GM12878 (cell line): Measurements from ENCODE around the gene DYDC2. TPM values are rescaled to one million over a fixed set of nuclear protein-coding genes. Genes with fewer than 3 reads are reported as not detected.

Source experiments
- ATAC-seq: fragments of 200-7000 bp; cut with Tn5 transposase; 3 replicates; pipeline ENCODE4 v1.9.1; 2020; ENCODE audit warnings: mild to moderate bottlenecking, moderate library complexity
- BruUV-seq: library from RNA; stranded (reverse); fragments of 400-500 nt; replicated peaks from 2 replicates; lab custom pipeline; 2021; lab: Mats Ljungman, UMichigan
- CTCF ChIA-PET: fragments of 300-600 bp; sonication (Branson Sonifier 250); formaldehyde crosslinking; extraction: SDS; loops from one replicate; lab custom pipeline; 2021; ENCODE audit warnings: inconsistent platforms; lab: Yijun Ruan, JAX
- POLR2A ChIA-PET: fragments of 350-600 bp; formaldehyde crosslinking; extraction: SDS; loops from one replicate; lab custom pipeline; 2021; ENCODE audit warnings: inconsistent platforms; lab: Charles Lee
- RAD21 ChIA-PET: fragments of 300-600 bp; sonication (Branson Sonifier 250); formaldehyde crosslinking; loops from one replicate; lab custom pipeline; 2023; ENCODE audit warnings: antibody characterized with exemption; ENCODE audit not compliant: unreplicated experiment; lab: Charles Lee
- SMC1A ChIA-PET: fragments of 300-600 bp; sonication (Branson Sonifier 250); formaldehyde crosslinking; loops from one replicate; lab custom pipeline; 2023; ENCODE audit not compliant: unreplicated experiment, uncharacterized antibody; lab: Charles Lee
- DNase-seq: peaks from one replicate; pipeline ENCODE4 v3.0.0-alpha.2; 2011; ENCODE audit warnings: low read depth, low spot score
- FAIRE-seq: peaks from 3 replicates; lab custom pipeline; 2011; peaks lifted over from hg19 to GRCh38; lab: Jason Lieb, UNC
- H2AFZ ChIP-seq: 2 replicates; pipeline ENCODE4 v1.6.0; 2011; ENCODE audit warnings: low read depth, low read length, control low read depth; ENCODE audit not compliant: control insufficient read depth
- H3K27ac ChIP-seq: 2 replicates; pipeline ENCODE4 v1.5.1; 2011; ENCODE audit warnings: control low read depth; ENCODE audit not compliant: control insufficient read depth, insufficient read depth
- H3K27me3 ChIP-seq, 2 experiments: replicated peaks in 1 of 2; 2 replicates each; pipeline versions ENCODE4 v1.6.0 to v1.6.1; 2011; ENCODE audit warnings: low read length in 1 of 2; ENCODE audit not compliant: control insufficient read depth in 2 of 2, insufficient read depth in 2 of 2
- H3K36me3 ChIP-seq, 2 experiments: 2 replicates each; pipeline ENCODE4 v1.5.1; 2011; ENCODE audit warnings: low read length in 1 of 2; ENCODE audit not compliant: control insufficient read depth in 2 of 2, insufficient read depth in 2 of 2
- H3K4me1 ChIP-seq: 2 replicates; pipeline ENCODE4 v1.6.1; 2011; ENCODE audit warnings: mild to moderate bottlenecking, low read length, moderate library complexity, mixed read lengths; ENCODE audit not compliant: control insufficient read depth, insufficient read depth
- H3K4me2 ChIP-seq: 2 replicates; pipeline ENCODE4 v1.6.0; 2011; ENCODE audit warnings: control low read depth; ENCODE audit not compliant: control insufficient read depth, insufficient read depth
- H3K4me3 ChIP-seq: fragments of 200-600 bp; sonication (generic); 2 replicates; pipeline ENCODE4 v1.5.1; 2016
- H3K79me2 ChIP-seq: 2 replicates; pipeline ENCODE4 v1.6.0; 2011; ENCODE audit warnings: low read length; ENCODE audit not compliant: control insufficient read depth, insufficient read depth
- H3K9ac ChIP-seq: 2 replicates; pipeline ENCODE4 v1.8.0; 2011; ENCODE audit warnings: low read length, control low read depth, mixed read lengths; ENCODE audit not compliant: control insufficient read depth, insufficient read depth
- H3K9me3 ChIP-seq: replicated peaks from 3 replicates; pipeline ENCODE4 v1.5.1; 2011; ENCODE audit warnings: mild to moderate bottlenecking, low read length; ENCODE audit not compliant: control insufficient read depth, insufficient read depth
- H4K20me1 ChIP-seq: 2 replicates; pipeline ENCODE4 v1.6.0; 2011; ENCODE audit not compliant: control insufficient read depth, insufficient read depth
- ATF2 ChIP-seq: IDR thresholded peaks from 2 replicates; pipeline ENCODE4 v1.6.1; 2012; ENCODE audit warnings: low read length, inconsistent platforms
- ATF3 ChIP-seq: IDR thresholded peaks from 2 replicates; pipeline ENCODE4 v1.6.1; 2011; ENCODE audit warnings: low read depth, mild to moderate bottlenecking, low read length, moderate library complexity, borderline replicate concordance; ENCODE audit errors: extremely low read depth
- ESRRA ChIP-seq: IDR thresholded peaks from 2 replicates; pipeline ENCODE4 v1.6.1; 2012; ENCODE audit warnings: mild to moderate bottlenecking, low read length, improper control_type of control experiment
- FOXK2 ChIP-seq: fragments of 450-650 bp; IDR thresholded peaks from 2 replicates; pipeline ENCODE4 v1.6.1; 2017; ENCODE audit warnings: mild to moderate bottlenecking, moderate library complexity
- JUNB ChIP-seq: IDR thresholded peaks from 2 replicates; pipeline ENCODE4 v1.6.1; 2016; ENCODE audit warnings: antibody characterized with exemption, mild to moderate bottlenecking
- MEF2A ChIP-seq: IDR thresholded peaks from 2 replicates; pipeline ENCODE4 v1.6.1; 2011; ENCODE audit warnings: low read depth, mild to moderate bottlenecking, low read length, moderate library complexity; ENCODE audit not compliant: insufficient read depth
- MYB ChIP-seq: fragments of 150-350 bp; IDR thresholded peaks from 2 replicates; pipeline ENCODE4 v1.6.1; 2014; ENCODE audit warnings: mild to moderate bottlenecking, low read depth, low read length, borderline replicate concordance
- NFYA ChIP-seq: IDR thresholded peaks from 2 replicates; pipeline ENCODE4 v1.6.1; 2011; ENCODE audit warnings: low read depth, mild to moderate bottlenecking, low read length, improper control_type of control experiment, borderline replicate concordance
- NRF1 ChIP-seq: conservative IDR thresholded peaks from 2 replicates; pipeline ENCODE4 v1.6.1; 2011; ENCODE audit warnings: mild to moderate bottlenecking, low read depth, low read length, improper control_type of control experiment
- RBBP5 ChIP-seq: fragments of 200-600 bp; sonication (generic); conservative IDR thresholded peaks from 2 replicates; pipeline ENCODE4 v1.6.1; 2016
- SMARCA5 ChIP-seq: fragments of 450-650 bp; IDR thresholded peaks from 2 replicates; pipeline ENCODE4 v1.6.1; 2017; ENCODE audit warnings: mild to moderate bottlenecking
- YBX1 ChIP-seq: fragments of 450-650 bp; IDR thresholded peaks from 2 replicates; pipeline ENCODE4 v1.6.1; 2016; ENCODE audit warnings: antibody characterized with exemption
- ZBTB11 ChIP-seq: fragments of 450-650 bp; formaldehyde crosslinking; IDR thresholded peaks from 2 replicates; pipeline ENCODE4 v1.5.0; 2022; ENCODE audit warnings: mild to moderate bottlenecking, missing genetic modification characterization
- ZNF217 ChIP-seq: fragments of 450-650 bp; IDR thresholded peaks from 2 replicates; pipeline ENCODE4 v1.6.1; 2017; ENCODE audit warnings: antibody characterized with exemption, mild to moderate bottlenecking
- ZNF592 ChIP-seq: fragments of 450-650 bp; IDR thresholded peaks from 2 replicates; pipeline ENCODE4 v1.6.1; 2017; ENCODE audit warnings: mild to moderate bottlenecking, moderate library complexity
- WGBS: methylation state at CpG from one replicate; pipeline ENCODE4 v1.1.6; 2016; ENCODE audit warnings: low lambda C conversion rate; ENCODE audit not compliant: insufficient replicate concordance, insufficient coverage; ENCODE audit errors: missing lambda C conversion rate; 5-methylcytosine and 5-hydroxymethylcytosine counted together
- in situ Hi-C: fragments of 300-500 bp; cut with MboI; formaldehyde crosslinking; loops from 9 replicates; pipeline ENCODE4 v1.14.3; 2018; ENCODE audit warnings: mixed read lengths
- intact Hi-C: fragments of 100-400 bp; cut with micrococcal nuclease; formaldehyde crosslinking; loops from one replicate; pipeline ENCODE4 v1.14.2; 2022; ENCODE audit not compliant: unreplicated experiment
- polyA plus RNA-seq, 11 experiments: library from polyadenylated mRNA; depleted of rRNA in 4 of 11; unstranded in 6 of 11; stranded (reverse) in 5 of 11; fragments of >200 nt; fragmentation: Nextera tagmentation in 4 of 11; fragmentation: Illumina TruSeq in 1 of 11; extraction: Ambion mirVana in 4 of 11; extraction: Trizol in 1 of 11; gene quantifications; 1 replicate in 1 of 11; 2 replicates in 10 of 11; pipeline versions ENCODE4 v1.2.1 to v1.2.3, GENCODE V29; 2011 to 2016; ENCODE audit warnings: inconsistent platforms in 2 of 11, missing spikeins in 2 of 11, low read depth in 1 of 11
- total RNA-seq, 4 experiments: library from RNA; depleted of rRNA in 3 of 4; stranded (reverse); fragments of >200 nt in 3 of 4; fragmentation: Illumina TruSeq in 1 of 4; extraction: Trizol in 1 of 4; gene quantifications; 2 replicates each; pipeline versions ENCODE4 v1.2.1 to v1.2.3, GENCODE V29; 2013 to 2021

The DYDC2 gene
- total and polyA plus RNA-seq, 10 of the 15 experiments (the other 5 are each of a cell fraction or from before 2014, with no cell fraction given): 0.18 TPM; not detected in 9

- TF ChIP-seq YBX1 (no peak), RBBP5 (no peak), ZNF592 (no peak), SMARCA5 (no peak)
These were observed 35.7 kb downstream of the DYDC2 start (continued) for GRCh38 chr10:80392250-80392649.

GRCh38 chr10:80394358-80394916, 37.9 kb downstream of the DYDC2 start:
- Histone ChIP-seq H3K36me3 (no peaks in the 10 kb centered on the region), H3K9ac (no peak overlapping the region), H3K4me2 (no peak overlapping the region), H3K27me3 (no peaks in the 10 kb centered on the region), H3K9me3 (no peaks in the 10 kb centered on the region), H2AFZ (no peak overlapping the region), H3K4me3 (no peak overlapping the region), H4K20me1 (no peaks in the 10 kb centered on the region), H3K4me1 (no peaks in the 10 kb centered on the region), H3K79me2 (no peaks in the 10 kb centered on the region), H3K27ac (no peak overlapping the region)
- no TSS peak for BruUV-seq
- 18% methylated on average over 2 of the region's 2 CpGs for WGBS
- CTCF ChIA-PET: interaction anchor here (1.5 kb wide), 1 partner anchor 111 kb away, joined by 7 read pairs; no protein-coding TSS in a partner anchor
- RAD21 ChIA-PET: no interaction called here
- POLR2A ChIA-PET: no interaction called here
- intact Hi-C loops: no loop called here
- SMC1A ChIA-PET: no interaction called here
- FAIRE-seq (no peak), ATAC-seq (no peak), DNase-seq (no peak)
- in situ Hi-C loops: no loop called here
- TF ChIP-seq FOXK2: no peak
- no peak for TF ChIP-seq JUNB
- TF ChIP-seq NFYA: no peak
- no peak for TF ChIP-seq ATF3
- no peak for TF ChIP-seq ZNF217
- TF ChIP-seq ESRRA: no peak
- TF ChIP-seq ATF2: no peak
- TF ChIP-seq MEF2A: no peak
- TF ChIP-seq ZBTB11 (CRISPR knock-in tag): no peak
- no peak for TF ChIP-seq NRF1
- no peak for TF ChIP-seq MYB
